HG02763 (cell line): ENCODE data around the gene TEX36.
A peak's percentile ranks its signal among the peaks of the same experiment; 100 is the strongest.
"Not testable (repeated sequence)": the region's sequence is repeated elsewhere in the genome, so short reads cannot be mapped to it uniquely, and the experiment has no call there.

Experiments
- ATAC-seq: cut with Tn5 transposase; IDR thresholded peaks from one replicate; pipeline ENCODE4 v1.9.1; 2021; ENCODE audit warnings: mild to moderate bottlenecking, moderate library complexity; ENCODE audit not compliant: unreplicated experiment

Gene TEX36, protein sequence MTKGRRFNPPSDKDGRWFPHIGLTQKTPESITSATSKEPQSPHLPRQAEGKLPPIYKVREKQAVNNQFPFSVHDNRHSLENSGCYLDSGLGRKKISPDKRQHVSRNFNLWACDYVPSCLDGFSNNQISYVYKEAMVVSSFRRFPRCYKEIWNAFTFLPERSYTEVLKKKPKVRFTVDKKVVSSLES

GRCh38 chr10:125683063-125683462 lies at the start of gene TEX36:
TSS of gene TEX36 (minus strand) at chr10:125683163. CDS start at chr10:125682989, 174 bp downstream.
- ATAC-seq = no peak

DNA sequence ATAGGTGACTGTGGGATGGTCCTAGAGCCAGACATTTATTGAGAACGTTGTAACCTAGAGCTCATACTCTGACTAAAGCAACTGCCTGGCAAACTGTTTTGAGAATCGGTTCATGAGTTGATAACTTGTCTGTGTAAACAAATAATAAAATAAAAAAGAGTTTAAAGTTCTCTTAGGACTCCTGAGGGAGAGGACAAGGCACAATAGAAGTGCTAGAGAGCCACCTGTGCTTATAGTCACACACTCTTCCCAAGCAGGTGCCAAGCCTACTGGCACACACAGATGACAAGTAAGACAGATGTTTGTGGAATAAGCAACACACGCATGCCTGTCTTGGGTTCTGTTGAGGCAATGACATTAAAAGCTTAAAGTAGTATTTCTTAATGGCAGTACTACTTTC lies 44.5 kb upstream of the TEX36 start:
- no peak for ATAC-seq

- ATAC-seq = no peak
Observed at GRCh38 chr10:125726914-125727313, 44.0 kb upstream of the TEX36 start.

DNA sequence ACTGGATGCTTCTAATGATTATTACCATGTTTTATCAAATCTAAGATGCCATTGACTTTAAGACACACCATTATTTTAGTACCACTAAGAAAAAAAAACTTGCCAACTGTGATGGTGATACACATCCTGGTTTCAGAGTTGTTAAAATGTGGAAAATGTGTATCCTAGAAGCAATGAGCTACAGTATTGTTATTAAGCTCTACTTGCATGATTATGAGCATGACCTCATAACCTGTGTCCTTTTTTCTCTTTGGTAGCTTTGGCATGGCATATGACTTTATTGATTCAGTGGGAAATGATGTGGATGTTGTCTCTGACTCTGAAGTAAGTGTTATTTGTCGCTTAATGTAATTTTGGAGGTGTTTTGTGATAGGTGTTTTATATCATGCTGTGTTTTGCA lies 39.8 kb upstream of the TEX36 start:
- ATAC-seq = no peak

DNA sequence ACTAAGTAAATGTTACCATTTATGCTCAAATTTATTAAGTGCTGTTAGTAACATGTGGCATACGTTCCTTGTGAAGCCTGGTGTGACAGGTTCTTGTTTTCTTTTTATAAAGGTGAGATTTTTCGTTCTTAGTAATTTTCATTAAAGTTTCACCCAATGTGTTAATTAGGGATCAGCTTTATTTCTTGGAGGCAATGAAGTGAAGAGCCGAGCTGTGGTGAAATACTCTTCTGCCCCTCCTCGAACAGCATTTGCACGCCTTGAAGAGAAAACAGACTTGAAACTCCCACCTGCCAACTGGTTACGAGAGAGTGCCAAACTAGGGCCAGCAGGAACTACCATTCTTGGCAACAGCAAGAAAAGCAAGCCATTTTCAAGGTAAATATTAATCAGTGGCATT lies 38.1 kb upstream of the TEX36 start:
- ATAC-seq = peak; percentile 47

DNA sequence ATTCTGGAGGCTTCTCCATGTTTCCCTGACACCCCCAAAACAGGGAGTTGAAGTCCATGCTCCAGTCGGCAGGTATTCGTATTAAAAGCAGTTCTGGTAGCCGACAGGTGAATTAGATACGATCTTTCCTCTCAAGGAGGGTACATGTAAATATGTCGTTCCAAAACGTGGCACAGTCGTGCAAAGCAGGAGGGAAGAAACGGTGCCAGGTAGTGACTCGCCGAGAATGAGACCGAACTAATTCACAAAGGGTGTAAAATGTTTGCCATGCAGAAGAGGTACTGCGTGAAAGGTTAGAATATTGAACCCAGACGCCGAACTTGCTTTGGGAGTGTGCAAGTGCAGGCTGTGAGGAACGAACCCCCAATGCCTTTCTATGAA lies 37.0 kb upstream of the TEX36 start:
- no peak for ATAC-seq

DNA sequence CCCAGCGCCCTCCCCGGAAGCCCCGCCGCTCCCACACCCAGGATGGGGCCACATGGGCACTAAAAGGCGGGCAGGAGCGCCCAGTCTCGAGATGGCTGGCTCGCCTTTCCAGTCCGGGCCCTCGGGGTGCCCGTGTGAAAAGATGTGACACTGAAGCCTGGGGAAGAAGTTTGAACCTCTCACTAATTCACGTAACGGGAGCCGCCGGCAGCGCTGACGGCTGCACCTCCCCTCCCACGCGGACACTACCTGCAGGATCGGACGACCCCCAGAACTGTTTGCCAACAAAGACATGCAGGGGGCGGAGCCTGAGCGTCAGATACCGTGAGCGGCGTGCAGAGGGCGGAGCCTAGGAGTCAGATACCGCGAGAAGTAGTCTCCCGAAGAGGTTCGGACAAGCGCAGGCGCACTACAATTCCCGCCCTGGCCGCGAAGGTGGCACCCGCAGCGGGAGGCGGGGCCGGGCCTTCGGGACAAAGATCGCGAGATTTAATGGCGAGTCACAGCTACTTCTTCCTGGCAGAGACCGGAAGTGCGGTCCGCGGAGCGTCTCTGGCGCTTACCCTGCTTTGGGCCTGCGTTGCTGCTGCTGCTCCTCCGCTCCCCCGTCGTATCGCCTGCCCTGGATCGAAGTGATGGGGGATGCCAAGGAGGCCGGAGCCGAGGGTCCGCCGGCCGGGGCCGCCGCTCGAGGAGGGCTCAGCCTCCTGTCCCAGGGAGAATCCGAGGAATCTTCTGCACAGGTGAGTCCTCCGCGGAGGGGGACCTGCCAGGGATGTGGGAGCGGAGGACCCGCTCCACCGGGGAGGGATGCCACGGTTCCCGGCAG lies 36.4 kb upstream of the TEX36 start, which contains the start of gene EDRF1:
Gene EDRF1 (plus strand): TSS at position 537 of the 829 bp plus-strand sequence. CDS start 99 bp downstream, at position 636.
- peak; percentile 91 for ATAC-seq

DNA sequence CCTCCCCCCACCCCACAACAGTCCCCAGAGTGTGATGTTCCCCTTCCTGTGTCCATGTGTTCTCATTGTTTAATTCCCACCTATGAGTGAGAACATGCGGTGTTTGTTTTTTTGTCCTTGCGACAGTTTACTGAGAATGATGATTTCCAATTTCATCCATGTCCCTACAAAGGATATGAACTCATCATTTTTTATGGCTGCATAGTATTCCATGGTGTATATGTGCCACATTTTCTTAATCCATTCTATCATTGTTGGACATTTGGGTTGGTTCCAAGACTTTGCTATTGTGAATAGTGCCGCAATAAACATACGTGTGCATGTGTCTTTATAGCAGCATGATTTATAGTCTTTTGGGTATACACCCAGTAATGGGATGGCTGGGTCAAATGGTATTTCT lies 31.8 kb upstream of the TEX36 start:
- ATAC-seq = not testable (repeated sequence)

DNA sequence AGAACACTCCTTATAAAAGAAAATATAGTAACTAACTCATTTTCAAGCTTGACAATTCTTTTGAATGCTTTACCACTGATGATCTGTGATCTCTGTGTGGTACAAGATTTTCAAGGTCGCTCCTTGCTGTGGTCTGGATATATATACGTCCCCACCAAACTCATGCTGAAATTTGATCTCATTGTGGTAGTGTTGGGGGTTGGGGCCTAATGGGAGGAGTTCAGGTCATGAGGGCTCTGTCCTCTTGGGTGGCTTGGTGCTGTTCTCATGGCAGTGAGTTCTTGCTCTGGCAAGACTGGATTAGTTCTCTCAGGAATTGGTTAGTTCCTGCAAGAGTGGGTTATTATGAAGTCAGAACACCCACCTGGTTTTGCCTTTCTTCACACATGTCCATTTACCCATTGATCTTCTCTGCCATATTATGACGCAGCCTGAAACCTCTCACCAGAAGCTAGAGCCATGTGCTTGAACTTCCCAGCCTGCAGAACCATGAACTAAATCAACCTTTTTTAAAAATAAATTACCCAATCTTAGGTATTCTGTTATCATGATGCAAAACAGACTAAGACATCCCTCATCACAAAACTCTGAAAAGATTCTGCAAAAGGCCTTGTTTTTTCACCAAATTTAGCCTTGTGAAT lies 28.3 kb upstream of the TEX36 start:
- no peak for ATAC-seq

DNA sequence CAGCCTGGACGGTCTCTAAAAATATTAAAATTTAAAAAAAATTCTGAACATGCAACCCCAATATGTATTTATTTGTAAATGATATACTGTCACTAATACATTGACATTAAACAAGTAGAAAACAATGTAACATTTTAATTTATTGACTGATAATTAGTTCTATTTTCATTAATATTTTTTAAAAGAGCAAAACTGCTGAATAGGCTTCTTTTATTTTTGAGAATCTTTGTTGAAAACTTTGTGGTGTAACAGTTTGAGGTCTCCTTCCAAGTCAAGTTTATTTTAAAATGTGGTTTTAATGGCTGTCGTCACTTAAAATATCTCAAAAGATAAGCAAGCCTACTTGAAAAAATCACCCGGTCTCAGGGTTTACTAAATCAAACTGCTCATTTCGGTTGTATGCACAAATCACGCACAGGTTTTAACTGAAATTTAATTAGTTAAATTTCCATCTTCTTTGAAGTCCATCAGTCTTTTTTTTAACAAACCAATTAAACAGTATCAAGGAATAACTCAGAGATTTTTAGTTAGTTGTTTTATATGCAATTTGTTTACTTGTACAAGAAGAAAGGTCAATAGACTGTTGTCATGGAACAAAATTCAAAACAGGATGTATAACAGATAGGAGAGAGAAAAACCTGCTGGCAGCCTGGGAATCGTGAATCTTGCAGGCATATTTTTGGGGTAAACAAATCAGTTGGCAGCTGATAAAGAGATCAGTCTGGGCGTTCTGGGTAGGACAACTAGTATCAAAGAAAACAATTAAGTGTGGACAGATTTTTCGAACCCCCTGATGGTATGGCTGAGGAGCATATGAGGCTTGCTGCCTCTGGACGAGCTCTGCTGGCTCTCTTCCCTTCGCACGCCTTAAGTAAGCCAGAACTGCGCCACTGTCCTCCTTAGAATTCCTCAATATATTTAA lies 26.9 kb upstream of the TEX36 start:
- no peak for ATAC-seq

DNA sequence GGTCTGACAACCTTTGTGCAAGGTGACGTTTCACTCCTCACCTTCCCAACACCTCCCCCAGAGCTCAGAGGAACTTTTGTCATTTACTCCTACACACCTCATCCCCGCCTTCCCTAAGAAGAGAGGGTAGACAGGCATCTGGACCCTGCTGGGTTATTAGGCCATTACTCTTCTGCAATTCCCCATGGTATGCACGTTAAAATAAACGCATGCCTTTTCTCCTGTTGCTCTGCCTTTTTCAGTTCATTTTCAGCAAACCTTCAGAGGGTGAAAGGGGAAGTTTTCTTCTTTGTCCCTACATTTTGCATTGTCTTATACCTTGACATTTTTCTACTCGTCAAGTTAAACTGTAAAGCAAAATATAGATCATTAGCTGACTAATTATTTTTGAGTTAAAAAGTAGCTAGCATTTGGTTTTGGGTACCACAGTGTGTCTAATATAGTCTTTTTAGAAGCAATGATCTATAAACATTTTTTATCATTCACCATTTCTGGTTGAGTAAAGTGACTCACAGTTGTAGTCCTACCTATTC lies 26.1 kb upstream of the TEX36 start:
- no peak for ATAC-seq

DNA sequence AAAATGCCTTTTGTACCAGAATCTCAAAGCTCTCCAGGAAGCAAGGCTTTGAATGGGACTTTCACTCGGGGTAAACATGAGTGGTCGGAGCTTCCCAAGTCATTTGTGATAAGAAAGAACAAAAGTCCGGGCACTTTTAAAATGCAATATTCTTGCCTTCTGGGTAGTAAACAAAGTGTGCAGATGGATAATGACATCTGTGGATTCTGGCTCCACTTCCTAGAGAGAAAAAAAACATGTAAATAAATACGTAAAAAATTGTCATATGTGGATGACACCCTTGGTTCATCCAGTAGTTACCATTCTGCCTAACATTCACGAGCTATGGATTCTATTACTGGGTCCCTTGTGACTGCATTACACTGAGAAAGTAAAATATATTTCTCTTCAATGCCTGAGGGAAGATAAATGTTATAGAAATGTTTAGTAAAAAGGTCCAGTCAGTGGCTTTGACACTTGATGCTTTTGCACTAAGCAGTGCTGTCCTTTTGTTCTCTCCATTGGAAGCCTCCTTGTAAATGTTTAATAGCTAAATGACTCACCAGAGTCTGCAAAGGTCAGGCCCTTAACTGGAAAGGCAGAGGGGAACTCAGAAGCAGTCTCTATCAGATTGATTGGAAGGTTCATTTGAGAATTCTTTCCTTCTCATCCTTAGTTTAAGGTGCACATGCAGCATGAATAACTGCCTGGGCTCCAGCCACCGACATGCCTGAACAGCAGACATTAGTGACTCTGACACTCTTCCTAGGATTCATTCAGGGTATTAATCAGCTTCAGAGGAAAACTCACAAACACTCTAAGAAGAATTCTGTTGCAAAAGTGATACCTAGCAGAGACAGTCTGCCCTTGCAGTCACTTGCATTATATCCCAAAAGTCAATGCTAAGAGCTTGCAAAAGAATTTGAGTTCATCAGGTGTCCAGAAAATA lies 24.8 kb upstream of the TEX36 start:
- ATAC-seq = peak; percentile 52

DNA sequence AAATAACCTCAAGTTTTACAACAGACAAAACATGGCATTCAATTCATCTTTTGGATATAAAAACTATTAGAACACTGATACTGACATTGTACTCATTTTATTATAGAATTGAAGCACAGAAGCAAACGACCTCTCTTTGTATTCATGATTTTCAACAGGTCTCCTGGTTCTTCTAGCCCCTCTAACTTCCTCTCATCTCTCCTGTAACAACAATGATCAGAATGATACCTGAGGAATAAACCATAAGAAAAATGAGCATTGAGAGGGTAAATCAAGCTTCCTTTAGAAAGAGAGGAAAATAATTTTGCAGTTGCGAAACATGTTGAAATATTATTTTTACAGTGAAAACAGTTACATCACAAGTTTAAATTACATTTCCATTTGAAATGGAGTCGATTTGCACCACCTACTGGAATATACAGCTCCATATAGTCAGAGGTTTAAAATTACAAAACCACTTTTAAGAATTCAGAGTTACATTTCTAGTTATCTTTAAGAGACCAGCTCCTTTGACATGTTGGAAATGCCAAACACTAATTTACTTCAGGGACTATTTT lies 17.5 kb upstream of the TEX36 start:
- no peak for ATAC-seq

GRCh38 chr10:125699562-125700143 lies 16.7 kb upstream of the TEX36 start:
- no peak for ATAC-seq

- no peak for ATAC-seq
Observed at GRCh38 chr10:125698481-125698998, 15.6 kb upstream of the TEX36 start.

- not testable (repeated sequence) for ATAC-seq
Observed at GRCh38 chr10:125696884-125697283, 13.9 kb upstream of the TEX36 start.

GRCh38 chr10:125694883-125695282 lies 11.9 kb upstream of the TEX36 start:
- no peak for ATAC-seq

- no peak for ATAC-seq
Observed at GRCh38 chr10:125693524-125693847, 10.5 kb upstream of the TEX36 start.
